ENCODE measurements around the gene NRSN1.
"Not testable (repeated sequence)": the region's sequence is repeated elsewhere in the genome, so short reads cannot be mapped to it uniquely, and the experiment has no call there.

Gene NRSN1, protein sequence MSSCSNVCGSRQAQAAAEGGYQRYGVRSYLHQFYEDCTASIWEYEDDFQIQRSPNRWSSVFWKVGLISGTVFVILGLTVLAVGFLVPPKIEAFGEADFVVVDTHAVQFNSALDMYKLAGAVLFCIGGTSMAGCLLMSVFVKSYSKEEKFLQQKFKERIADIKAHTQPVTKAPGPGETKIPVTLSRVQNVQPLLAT

DNA sequence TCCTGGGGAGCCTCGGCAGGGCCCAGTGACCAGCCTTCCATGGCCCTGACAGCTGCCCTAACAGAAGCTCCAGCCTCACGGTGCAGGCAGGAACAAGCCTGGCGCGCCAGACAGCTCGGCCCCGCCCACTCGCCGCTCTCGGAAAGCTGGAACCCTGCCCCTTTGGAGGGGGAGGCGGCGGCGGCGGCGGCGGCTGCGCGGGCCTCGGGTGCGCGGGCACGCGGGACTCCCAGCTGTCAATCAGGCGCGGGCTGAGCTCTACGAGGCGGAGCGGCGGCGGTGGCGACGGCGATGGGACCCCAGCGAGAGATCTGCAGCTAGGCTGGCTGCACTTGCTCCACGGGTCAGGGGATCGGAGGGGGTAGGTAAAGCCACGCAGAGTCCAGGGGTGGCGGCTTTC lies at the start of gene NRSN1:
NRSN1 (plus strand) TSS at position 236 of the 400 bp plus-strand sequence. CDS start 8,113 bp downstream, outside the sequence.
- DNase-seq: peak; percentile 5

GRCh38 chr6:24078200-24078599 lies 47.8 kb upstream of the NRSN1 start:
- peak; percentile 3 for DNase-seq

DNA sequence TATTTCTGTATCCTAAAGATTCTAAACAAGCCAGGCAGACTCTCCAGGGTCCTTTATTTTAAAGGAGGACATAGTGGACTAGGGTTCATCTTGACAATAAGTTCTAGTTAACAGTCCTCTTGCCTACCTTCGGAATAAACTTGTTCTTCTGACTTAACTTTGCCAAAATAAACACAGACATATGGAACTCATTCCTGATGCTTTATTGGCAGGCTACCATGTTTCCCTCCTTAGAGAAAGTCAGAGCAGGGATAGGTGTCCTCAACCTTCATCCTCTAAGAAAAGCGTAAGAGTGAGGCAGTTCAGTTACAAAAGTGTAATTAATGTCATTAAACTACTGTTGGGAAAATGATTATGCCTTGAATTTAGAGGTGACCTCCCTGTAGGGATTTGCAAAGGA lies 46.9 kb upstream of the NRSN1 start:
- DNase-seq: no peak

- no peak for DNase-seq
Measured at GRCh38 chr6:24080711-24081110, 45.3 kb upstream of the NRSN1 start.

GRCh38 chr6:24089736-24090135 lies 36.3 kb upstream of the NRSN1 start:
- DNase-seq: no peak

- DNase-seq: no peak
Measured at GRCh38 chr6:24092407-24092806, 33.6 kb upstream of the NRSN1 start.

DNA sequence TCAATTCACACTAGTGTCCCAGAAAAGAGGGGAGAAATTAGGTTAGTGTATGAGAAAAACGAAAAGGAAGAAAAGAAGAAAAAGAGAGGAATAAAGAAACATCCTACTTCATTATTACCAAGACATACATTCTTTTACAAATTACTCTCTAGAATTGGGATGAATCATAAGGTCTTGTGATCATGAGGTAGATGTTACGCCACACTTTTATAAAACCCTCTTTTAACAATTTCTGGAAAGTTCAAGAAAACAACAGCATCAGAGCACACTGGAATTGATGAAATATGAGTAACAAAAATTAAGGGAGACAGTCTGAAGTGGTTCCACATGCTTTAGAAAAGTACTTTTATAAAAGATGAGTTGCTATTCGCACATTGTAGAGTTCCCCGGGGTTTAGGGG lies 32.6 kb upstream of the NRSN1 start:
- DNase-seq: no peak

GRCh38 chr6:24099181-24099580 lies 26.8 kb upstream of the NRSN1 start:
- no peak for DNase-seq

DNA sequence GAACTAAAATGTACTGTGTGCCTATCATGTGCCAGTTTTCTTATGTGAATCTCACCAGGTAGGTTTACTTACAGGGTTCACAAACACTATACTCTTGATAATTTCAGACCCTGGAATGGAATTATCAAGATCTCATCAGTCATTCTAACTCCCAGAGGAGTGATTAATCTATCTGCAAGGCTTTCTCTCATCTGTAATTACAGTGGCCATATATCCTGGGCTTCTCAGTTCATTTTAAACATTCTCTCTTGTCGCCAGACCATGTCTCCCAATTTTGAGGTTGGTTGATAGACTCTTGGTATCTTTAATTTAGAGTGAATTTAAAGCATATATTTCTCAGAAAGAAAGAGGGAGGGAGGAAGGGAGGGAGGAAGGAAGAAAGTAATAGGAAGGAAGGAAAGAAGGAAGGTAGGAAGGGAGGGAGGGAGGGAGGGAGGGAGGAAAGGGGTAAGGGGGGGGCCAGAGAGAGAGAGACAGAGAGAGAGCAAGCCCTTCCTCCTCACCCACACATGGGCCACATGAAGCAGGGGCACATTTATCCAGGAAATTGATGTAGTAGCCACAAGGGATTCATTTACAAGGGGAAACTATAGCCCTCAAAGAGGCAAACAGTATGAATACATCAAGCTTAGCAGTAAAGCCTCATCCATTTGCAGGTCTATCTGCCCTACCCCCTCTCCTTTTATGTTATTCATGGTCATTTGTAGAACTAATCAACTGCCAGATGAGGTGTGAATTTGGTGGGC lies 25.8 kb upstream of the NRSN1 start:
- DNase-seq: no peak

DNA sequence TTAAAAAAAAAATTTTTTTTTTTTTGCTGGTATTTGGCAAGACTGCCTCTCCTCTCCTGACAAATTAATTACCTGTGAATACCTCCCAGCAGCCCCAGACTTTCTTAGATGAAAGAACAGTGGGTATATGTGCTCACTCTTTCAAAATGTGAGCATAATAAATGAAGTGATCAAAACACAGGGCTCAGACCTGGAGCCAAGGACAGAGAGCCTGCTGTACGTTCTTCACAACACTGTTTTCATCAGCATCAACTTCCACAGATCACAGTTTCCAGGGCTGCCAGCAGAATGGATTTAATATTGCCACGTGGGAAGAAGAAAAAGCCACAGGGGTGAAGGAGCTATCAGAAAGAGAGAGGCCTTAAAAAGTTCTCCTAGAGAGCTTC lies 25.3 kb upstream of the NRSN1 start:
- DNase-seq: no peak

DNA sequence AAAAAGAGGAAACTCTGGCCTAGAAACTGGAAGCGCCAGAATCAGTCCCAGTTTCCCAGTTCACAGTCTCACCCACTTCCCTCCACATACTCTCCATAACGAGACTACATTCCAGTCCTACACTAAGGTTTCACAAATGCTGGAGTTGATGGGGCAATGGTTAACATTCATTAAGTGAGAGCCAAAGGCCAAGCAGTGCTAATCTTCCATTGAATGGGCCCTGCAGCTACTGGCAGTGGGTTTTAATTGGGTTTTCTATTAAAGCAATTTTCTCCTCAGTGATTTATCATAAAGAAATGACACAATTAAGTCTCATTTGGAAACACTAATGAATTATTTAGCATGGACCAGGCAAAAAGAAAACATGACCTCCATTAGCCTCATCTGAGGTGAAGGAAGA lies 20.8 kb upstream of the NRSN1 start:
- no peak for DNase-seq

DNA sequence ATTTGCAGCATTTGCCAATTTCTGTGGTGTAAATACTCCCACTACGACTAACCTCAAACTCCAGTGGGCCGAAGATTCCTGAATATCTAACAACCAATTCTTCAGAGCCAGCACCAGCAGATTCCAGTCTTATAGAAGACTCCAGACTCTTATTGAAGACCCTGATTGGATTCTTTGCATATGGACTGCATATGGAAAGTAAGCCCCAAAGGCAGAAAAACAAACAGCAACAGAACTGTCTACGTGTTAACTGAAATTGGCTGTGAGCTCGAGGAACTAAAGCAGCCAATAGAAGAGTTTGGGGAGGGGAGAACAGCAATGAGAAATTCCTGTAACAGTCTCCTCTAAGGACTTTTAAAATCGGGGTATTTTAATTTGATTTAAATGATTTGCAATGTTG lies 19.7 kb upstream of the NRSN1 start:
- no peak for DNase-seq

GRCh38 chr6:24107294-24107693 lies 18.7 kb upstream of the NRSN1 start:
- DNase-seq: no peak

DNA sequence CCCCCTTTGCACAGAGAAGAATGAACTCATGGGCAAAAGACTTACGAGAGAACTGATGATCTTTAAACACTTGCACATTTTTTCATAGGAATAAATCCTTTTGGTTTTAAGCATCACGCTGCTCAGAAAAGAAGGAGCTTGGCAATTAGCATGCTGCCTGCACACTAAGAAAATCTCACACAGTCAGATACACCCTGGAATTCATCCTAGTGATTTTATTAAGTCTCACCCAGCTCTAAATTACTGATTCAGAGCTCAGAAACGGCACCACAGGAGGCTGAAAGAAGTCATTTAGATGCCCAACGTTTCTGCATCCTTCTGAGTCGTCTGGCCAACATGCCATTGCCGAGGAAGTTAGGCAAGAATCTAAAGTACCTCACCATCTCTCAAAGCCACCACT lies 18.0 kb upstream of the NRSN1 start:
- DNase-seq: no peak

- DNase-seq: no peak
Measured at GRCh38 chr6:24110417-24110816, 15.6 kb upstream of the NRSN1 start.

DNA sequence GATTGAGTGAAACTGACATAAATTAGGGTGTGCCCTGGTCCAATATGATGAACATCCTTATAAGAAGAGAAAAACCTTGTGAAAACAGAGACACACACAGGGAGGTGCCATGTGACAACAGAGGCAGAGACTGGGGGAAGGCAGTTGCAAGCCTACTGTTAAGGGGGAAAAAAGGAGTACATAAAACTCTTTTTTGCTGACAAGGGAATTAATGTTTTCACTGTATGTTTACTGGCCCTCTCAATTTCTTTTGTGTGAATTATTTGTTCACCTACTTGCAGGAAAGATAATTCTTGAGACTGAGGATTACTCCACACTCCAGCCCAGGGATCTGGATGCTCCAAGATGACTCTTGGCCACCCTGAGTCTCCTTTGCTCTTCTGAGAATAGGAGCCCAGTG lies 12.1 kb upstream of the NRSN1 start:
- no peak for DNase-seq

GRCh38 chr6:24117021-24117420 lies 9.0 kb upstream of the NRSN1 start:
- DNase-seq: no peak

DNA sequence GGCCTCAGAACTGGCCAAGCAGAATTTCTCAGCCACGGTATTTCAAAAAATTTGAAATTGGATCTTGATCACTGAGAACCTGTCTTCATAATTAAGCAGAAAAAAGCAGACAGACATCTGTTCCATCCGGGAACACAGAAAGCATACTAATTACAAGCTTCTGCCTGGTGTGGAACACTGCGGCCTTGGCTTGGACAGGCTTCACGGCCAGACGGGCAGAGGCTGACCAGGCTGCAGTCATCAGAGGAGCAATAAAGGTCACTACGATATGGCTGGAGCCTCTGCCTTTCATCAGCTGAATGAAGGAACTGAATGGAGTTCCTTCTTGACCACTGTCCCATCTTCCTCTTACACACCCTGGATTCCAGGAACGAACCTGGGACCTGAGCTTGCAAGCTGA lies 3.9 kb upstream of the NRSN1 start:
- no peak for DNase-seq

DNA sequence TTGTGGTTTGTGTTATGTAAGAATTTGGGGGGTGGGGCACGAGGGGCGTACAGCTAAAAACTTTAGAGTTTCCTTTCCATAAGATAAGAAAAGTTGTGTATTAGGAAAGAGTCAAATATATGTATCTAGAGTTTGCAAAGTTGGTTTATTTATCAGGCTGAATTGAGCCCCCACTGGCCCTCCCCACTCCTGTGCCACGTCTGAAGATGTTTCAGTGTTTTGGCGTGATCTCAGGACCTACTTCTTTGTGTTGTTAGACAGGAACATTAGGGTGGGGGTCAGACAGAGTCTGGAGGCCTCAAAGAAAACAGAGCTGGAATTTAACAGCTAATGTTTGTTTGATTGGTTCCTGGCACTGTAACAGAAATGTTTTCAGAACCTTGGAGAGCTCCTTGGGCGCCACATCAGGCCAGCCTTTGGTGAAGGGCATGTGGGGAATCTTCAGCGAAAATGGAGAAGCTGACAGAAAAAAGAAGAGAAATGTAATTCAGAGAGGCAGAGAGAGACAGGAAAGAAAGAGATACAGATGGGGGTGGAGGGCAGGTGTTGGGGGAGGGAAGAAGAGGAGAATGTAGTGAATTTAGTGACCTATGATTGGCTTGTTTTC lies 674 bp downstream of the NRSN1 start:
- peak; percentile 30 for DNase-seq

DNA sequence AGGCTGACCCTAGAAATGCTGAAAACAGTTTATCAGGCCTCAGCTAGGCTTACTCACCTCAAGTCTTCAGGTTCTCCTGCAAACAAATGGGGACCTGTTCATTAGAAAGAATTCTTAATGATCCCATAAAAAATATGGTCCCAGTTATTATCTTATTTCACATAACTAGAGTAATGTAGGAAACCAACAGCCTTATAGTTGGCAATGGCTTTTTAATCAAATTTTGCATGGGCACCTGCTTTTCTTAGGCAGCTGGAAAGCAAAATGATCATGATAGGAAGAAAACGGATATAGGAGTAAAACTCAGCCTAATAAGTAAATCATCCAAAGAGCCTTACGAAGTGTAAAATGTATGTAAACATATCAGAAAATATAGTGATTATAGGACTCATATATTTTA lies 1.3 kb downstream of the NRSN1 start:
- no peak for DNase-seq

GRCh38 chr6:24131751-24132150 lies 5.7 kb downstream of the NRSN1 start:
- DNase-seq: no peak

GRCh38 chr6:24139080-24139479 lies 13.1 kb downstream of the NRSN1 start:
- DNase-seq: no peak

DNA sequence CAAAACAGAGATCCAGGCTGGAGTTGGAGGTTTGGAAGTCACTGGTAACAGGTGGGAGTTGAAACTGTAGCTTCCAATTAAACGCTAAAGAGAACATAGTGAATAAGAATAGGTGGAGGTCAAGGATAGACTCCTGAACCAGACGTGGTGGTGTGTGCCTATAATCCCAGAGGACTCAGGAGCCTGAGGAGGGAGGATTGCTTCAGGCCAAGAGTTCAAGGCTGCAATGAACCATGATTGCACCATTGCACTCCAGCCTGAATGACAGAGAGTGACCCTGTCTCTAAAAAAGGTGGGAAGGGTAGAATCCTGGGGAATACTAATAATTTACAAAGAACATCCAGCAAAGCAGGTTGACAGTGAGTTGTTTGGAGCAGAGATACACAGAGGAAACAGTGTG lies 13.6 kb downstream of the NRSN1 start:
- DNase-seq: no peak

DNA sequence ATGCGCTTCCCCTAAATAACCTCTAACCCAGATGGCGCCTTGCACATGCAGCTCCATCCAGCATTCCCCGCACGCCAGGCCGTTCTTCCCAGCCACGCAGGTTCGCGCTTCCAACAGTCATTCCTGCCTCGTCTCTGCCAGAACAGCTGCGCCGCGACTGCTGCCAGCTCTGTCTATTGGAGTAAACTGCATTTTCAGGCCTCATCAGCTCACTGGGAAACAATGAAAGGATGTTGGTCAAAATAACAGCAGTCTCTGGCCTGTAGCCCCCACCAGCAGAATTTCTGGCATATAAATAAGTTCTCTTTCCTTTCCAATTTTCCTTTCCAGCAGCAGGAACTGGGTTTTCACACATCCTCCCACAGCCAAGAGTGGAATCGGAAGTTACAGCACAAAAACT lies 14.6 kb downstream of the NRSN1 start:
- no peak for DNase-seq

DNA sequence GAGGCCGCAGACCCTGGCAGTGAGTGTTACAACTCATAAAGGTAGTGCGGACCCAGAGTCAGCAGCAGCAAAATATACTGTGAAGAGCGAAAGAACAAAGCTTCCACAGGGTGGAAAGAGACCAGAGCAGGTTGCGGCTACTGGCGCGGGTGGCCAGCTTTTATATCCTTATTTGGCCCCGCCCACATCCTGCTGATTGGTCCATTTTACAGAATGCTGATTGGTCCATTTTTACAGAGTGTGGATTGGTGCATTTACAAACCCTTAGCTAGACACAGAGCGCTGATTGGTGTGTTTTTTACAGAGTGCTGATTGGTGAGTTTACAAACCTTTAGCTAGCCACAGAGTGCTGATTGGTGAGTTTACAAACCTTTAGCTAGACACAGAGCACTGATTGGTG lies 16.7 kb downstream of the NRSN1 start:
- not testable (repeated sequence) for DNase-seq
